Left ventricle myocardium inferior (tissue), 1 donor: ENCODE measurements around the gene CMIP. TPM values are rescaled to one million over a fixed set of nuclear protein-coding genes. Genes with fewer than 3 reads are reported as not detected.

ENCODE experiments used
- DNase-seq: peaks from one replicate; pipeline ENCODE4 v3.0.0-alpha.2; 2020
- H3K27ac ChIP-seq: fragments of 200-600 bp; replicated peaks from 2 replicates; pipeline ENCODE4 v1.8.0; 2021
- H3K27me3 ChIP-seq: fragments of 200-600 bp; 2 replicates; pipeline ENCODE4 v1.8.0; 2021; ENCODE audit warnings: low read depth
- H3K36me3 ChIP-seq: fragments of 200-600 bp; 2 replicates; pipeline ENCODE4 v1.8.0; 2021
- H3K4me1 ChIP-seq: fragments of 200-600 bp; 2 replicates; pipeline ENCODE4 v1.8.0; 2021
- H3K4me3 ChIP-seq: fragments of 200-600 bp; 2 replicates; pipeline ENCODE4 v1.8.0; 2021; ENCODE audit warnings: mild to moderate bottlenecking, moderate library complexity
- H3K9me3 ChIP-seq: fragments of 200-600 bp; replicated peaks from 2 replicates; pipeline ENCODE4 v1.8.0; 2021
- intact Hi-C: fragments of 100-400 bp; cut with micrococcal nuclease; formaldehyde crosslinking; loops from one replicate; pipeline ENCODE4 v1.11.0; 2022
- total RNA-seq: library from RNA; stranded (reverse); fragmentation: NEBNext Ultra II Directional; extraction: Animal tissue kit (Norgen Biotek cat#: 25700); gene quantifications from one replicate; pipeline ENCODE4 v1.2.1, GENCODE V29; 2021
- TF ChIP-seq, protein P1 (sequence below): fragments of 200-600 bp; IDR thresholded peaks from 2 replicates; pipeline ENCODE4 v1.8.0; 2021; ENCODE audit warnings: antibody characterized with exemption, mild to moderate bottlenecking, borderline replicate concordance
- donor health status: DM: no; HTN: yes; CAD: no; lungs with severe emphysema.

CMIP gene
- total RNA-seq, 1 donor from 2014 or later = 11.2 TPM

DNA sequence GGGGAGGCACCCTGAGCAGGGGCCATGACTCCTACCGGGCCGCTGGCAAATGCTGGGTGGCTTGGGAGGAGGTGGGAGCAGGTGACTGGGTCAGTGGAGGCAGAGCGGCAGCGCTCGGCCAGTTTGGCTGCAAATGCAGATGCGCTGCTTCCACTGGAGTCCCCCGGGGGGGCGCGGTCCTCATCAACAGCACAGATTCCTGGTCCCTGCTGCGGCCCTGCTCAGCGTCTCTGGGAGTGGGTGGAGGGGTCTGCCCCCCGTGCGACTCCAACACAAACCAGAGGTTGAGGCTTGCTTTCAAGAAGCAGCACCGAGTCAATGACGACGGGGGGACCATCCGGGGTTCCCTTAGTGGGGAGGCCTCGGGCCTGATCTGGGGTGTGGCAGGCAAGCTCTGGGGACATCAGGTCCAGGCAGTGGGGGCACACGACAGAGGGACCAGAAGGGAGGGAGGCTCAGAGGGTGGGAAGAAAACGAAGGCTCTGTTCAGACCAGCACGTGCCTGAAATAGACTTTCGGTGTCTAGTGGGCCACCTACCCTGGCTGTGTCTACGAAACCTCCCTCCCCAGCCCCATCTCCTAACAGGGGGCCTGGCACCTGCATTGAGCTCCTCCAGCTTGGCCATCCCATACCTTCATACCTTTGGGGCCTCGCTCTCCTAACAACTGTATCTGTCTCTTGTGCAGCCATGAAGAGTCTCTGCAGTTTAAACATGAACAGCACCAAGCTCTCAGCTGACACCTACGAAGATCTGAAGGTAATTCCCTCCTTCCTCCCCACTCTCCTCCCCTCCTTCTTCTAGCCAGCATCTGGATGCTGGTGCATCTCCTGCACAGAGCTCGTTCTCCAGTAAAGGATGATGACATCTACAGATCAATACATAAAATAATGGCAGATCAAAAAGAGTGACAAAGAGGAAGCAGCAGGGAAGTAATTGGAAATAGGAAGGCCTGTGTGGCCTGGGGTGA is 262.0 kb downstream of the CMIP start:
- peak; percentile 11 for DNase-seq

DNA sequence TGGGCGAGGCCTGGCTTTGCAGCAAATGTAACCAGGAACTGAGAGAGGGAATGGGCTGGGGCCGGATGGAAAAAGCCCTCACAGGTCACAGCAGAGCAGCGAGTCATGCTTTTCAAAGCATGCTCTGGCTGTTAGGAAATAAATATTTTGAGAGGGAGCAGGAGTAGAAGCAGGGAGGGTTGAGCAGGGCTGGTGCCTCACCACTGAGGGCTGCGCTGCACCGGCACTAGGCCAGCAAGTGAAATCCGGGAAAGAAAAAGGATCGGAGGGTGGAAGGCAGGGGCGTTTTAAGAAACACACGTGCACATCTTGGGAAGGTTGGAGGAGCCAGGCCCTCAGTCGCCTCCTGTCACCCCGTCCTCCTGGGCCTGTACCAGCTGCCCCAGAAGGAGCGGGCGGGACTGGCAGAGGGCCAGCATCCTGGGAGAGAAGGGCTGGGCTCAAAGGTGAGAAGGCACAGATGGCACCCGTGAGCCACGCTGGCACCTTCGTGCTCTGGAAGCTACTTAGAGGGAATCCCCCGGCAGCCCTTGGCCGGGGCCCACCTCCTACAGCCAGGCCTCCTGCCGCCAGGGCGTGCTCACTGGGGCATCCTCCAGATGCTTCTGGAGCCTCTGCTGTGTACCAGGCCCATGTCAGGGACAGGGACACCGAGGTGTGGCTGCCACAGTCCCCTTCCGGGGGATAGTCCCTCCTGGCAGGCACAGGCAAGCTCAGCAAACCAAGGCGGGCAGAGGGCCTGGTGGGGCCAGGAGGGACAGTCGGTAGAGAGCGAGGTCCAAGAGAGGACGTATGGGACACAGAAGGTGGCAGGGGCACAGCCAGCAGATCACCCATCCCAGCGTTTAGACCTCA is 263.0 kb downstream of the CMIP start:
- intact Hi-C loops = no loop called here
- peak; percentile 16 for DNase-seq
- Histone ChIP-seq H3K27me3 (no peaks in the 10 kb centered on the region), H3K27ac (no peak overlapping the region), H3K4me3 (no peak overlapping the region), H3K4me1 (no peaks in the 10 kb centered on the region), H3K36me3 (peaks cover 57% of the 10 kb centered on the region), H3K9me3 (no peaks in the 10 kb centered on the region)
- TF ChIP-seq, protein P1, sequence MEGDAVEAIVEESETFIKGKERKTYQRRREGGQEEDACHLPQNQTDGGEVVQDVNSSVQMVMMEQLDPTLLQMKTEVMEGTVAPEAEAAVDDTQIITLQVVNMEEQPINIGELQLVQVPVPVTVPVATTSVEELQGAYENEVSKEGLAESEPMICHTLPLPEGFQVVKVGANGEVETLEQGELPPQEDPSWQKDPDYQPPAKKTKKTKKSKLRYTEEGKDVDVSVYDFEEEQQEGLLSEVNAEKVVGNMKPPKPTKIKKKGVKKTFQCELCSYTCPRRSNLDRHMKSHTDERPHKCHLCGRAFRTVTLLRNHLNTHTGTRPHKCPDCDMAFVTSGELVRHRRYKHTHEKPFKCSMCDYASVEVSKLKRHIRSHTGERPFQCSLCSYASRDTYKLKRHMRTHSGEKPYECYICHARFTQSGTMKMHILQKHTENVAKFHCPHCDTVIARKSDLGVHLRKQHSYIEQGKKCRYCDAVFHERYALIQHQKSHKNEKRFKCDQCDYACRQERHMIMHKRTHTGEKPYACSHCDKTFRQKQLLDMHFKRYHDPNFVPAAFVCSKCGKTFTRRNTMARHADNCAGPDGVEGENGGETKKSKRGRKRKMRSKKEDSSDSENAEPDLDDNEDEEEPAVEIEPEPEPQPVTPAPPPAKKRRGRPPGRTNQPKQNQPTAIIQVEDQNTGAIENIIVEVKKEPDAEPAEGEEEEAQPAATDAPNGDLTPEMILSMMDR = no peak

More for the DNA sequence above, 262.0 kb downstream of the CMIP start:
- Histone ChIP-seq H3K27me3 (no peaks in the 10 kb centered on the region), H3K36me3 (peaks cover 62% of the 10 kb centered on the region), H3K4me1 (no peaks in the 10 kb centered on the region), H3K4me3 (no peak overlapping the region), H3K9me3 (no peaks in the 10 kb centered on the region), H3K27ac (no peak overlapping the region)
- TF ChIP-seq, protein P1 = no peak
- intact Hi-C loops = no loop called here

DNA sequence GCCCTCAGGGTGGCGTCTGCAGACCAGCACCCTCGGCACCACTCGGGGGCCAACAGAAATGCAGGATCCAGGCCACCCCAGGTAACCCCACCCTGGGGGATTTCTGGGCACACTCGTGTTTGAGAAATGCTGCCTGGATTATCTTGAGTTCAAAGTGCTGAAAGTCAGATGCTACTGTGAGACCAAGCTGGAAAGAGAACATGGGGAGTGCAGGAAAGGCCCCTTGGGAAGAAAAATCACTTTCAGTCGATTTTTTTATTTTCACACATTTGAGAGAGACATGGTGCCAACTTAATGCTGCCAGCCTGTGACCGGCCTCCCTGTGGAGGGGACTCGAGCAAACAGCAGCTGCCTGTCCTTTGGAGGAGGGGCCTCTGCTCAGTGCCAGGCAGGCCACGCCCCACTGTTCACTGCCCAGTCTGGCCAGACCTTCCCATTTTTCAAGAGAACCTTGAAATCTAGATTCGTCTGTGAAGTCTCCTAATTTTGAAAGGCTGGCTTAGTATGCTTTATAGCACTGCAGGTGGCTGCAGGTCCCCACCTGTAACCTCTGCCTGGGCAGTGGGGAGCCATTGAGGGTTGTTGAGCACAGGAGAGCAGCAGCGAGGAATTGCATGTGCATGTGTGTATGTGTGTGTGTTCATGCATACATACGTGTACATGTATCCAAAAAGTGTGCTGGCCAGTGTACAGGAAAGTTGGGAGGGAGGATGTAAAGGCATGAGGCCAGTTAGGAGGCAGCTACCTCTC is 263.8 kb downstream of the CMIP start:
- Histone ChIP-seq H3K9me3 (no peaks in the 10 kb centered on the region), H3K36me3 (peaks cover 49% of the 10 kb centered on the region), H3K27ac (no peak overlapping the region), H3K4me3 (no peak overlapping the region), H3K4me1 (no peaks in the 10 kb centered on the region), H3K27me3 (no peaks in the 10 kb centered on the region)
- intact Hi-C loops = no loop called here
- peak; percentile 13 for DNase-seq
- TF ChIP-seq, protein P1 = no peak

DNA sequence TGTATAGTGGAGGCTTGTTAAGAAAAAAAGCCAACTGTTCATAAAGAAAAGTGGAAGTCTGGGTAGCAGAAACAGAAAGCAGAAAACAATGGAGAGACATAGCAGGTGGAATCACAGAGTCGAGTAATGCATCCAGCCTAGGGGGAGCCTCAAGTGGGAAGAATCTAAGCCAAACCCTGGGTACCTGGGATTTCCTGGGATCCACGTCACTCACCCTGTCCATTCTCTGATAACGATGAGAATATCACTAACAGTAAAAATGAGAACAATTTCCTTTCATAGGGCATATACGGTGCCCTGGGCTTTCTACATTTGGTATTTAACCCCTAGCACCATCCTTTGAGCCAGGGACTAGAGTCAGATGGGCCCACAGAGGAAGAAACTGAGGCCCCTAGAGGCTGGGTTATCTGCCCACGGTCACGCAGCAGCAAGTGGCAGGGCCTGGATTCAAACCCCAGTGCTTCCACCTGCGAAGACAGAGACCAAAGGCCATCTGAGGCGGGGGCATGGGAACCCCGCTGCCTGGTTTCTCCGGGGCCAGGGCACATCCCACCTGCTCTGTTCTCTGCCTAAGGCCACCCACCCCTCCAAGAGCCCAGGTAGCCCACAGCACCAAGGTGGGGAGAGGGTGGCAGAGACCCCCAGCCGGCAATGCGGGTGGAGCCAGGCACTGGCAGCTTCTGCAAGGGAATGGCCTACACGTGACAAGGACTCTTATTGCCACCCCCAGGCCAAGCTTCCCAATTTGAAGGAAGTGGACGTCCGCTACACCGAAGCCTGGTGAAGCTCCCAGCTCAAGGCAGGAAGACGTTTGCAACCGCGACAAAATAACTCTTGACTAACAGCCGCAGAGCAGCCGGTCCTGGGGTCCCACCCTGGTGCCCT is 264.6 kb downstream of the CMIP start:
- Histone ChIP-seq H3K4me3 (no peak overlapping the region), H3K9me3 (no peaks in the 10 kb centered on the region), H3K36me3 (peaks cover 45% of the 10 kb centered on the region), H3K27ac (no peak overlapping the region), H3K4me1 (no peaks in the 10 kb centered on the region), H3K27me3 (no peaks in the 10 kb centered on the region)
- peak; percentile 8 for DNase-seq
- TF ChIP-seq, protein P1 = no peak
- intact Hi-C loops = no loop called here
